Heart left ventricle (tissue), 13 donors: ENCODE measurements around the gene TAF6.

ENCODE experiments used
- POLR2A ChIP-seq, 2 donors: fragments of 450-650 bp; IDR thresholded peaks; one replicate each; pipeline ENCODE4 v1.6.1; 2017; ENCODE audit warnings: antibody characterized with exemption in 2 of 2, mild to moderate bottlenecking in 2 of 2, moderate library complexity in 2 of 2
- TF ChIP-seq, protein P1 (sequence below), 12 donors: fragments of 200-600 bp; sonication (generic) in 4 of 12; IDR thresholded peaks; one replicate each; pipeline versions ENCODE4 v1.5.0 to v1.8.0; 2018 to 2022; ENCODE audit warnings: antibody characterized with exemption in 12 of 12, mild to moderate bottlenecking in 5 of 12
- donor health status: ischemic (EF 13 %, LVEDD 7.1; RV severe dilation, severe dysfunction).
- donor health status: DM: no; HTN: yes; CAD: no.
- donor health status: DM: no; HTN: no; CAD: no.
- donor health status: ischemic (EF 25% LVEDD 6.9; RV normal size, moderate dysfunction).
- donor health status: ischemic (EF 25% LVEDD 5.7; RV mildly dilated, moderate dysfunction).
- donor health status: ischemic (EF 35%, LVEDD 5.7; RV mildly dilated, moderate dysfunction).
- donor health status: nonischemic (EF 11% LVEDD 7.7; RV severe dilation, severe dysfunction).
- donor health status: DM: yes; HTN: yes; CAD: no.
- donor health status: PGD.
- donor health status: ischemic (EF 29% LVEDD 5.4; RV normal size, mild dysfunction).
- donor health status: nonischemic (EF 23%, LVEDD 6.1; RV moderate dilation, normal function).

DNA sequence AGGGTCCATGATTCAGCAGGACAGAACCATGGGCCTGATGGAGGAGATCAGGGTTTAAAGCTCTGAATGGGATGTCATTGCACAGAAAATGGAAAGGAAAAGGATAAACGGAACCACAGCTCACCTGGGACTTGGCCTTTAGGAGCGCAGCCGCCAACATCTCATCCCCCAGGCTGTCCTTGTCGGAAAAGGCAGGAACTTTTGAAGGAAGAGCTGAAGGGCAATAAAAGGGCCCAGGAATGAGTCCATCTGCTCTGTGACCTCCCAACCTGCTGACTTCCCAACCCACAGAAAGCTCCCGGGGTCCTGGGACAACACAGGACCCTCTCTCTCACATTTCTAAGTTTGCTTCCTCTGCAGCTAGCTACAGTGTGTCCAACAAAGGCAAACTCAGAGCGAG, 43.7 kb downstream of the TAF6 start:
- TF ChIP-seq, protein P1, sequence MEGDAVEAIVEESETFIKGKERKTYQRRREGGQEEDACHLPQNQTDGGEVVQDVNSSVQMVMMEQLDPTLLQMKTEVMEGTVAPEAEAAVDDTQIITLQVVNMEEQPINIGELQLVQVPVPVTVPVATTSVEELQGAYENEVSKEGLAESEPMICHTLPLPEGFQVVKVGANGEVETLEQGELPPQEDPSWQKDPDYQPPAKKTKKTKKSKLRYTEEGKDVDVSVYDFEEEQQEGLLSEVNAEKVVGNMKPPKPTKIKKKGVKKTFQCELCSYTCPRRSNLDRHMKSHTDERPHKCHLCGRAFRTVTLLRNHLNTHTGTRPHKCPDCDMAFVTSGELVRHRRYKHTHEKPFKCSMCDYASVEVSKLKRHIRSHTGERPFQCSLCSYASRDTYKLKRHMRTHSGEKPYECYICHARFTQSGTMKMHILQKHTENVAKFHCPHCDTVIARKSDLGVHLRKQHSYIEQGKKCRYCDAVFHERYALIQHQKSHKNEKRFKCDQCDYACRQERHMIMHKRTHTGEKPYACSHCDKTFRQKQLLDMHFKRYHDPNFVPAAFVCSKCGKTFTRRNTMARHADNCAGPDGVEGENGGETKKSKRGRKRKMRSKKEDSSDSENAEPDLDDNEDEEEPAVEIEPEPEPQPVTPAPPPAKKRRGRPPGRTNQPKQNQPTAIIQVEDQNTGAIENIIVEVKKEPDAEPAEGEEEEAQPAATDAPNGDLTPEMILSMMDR (IDR thresholded peaks at IDR 0.05) = no peak
- TF ChIP-seq POLR2A (IDR thresholded peaks at IDR 0.05) = no peak
